VCaP (cell line): ENCODE data around the gene ALDH16A1.

Experiments
- H3K27ac ChIP-seq: fragments of 450-650 bp; 2 replicates; pipeline ENCODE4 v1.5.1; 2017
- CTCF ChIP-seq: fragments of 450-650 bp; conservative IDR thresholded peaks from 2 replicates; pipeline ENCODE4 v1.5.1; 2017; ENCODE audit warnings: mild to moderate bottlenecking, moderate library complexity

ALDH16A1 gene

GRCh38 chr19:49488863-49489537, 36.0 kb downstream of the ALDH16A1 start:
- no peak for TF ChIP-seq CTCF
- peak overlapping the region; percentile 96 for H3K27ac ChIP-seq

GRCh38 chr19:49489601-49490167, 36.7 kb downstream of the ALDH16A1 start:
- TF ChIP-seq CTCF: peak; percentile 71
- peak overlapping the region; percentile 96 for H3K27ac ChIP-seq

GRCh38 chr19:49490287-49491029, 37.4 kb downstream of the ALDH16A1 start:
- no peak for TF ChIP-seq CTCF
- H3K27ac ChIP-seq: peak overlapping the region; percentile 96

- H3K27ac ChIP-seq: peak overlapping the region; percentile 96
- no peak for TF ChIP-seq CTCF
Observed at GRCh38 chr19:49491030-49491803, 38.2 kb downstream of the ALDH16A1 start.

- H3K27ac ChIP-seq: peak overlapping the region; percentile 96; the same call in 1 of the 2 replicates
- no peak for TF ChIP-seq CTCF
Observed at GRCh38 chr19:49491804-49492572, 39.0 kb downstream of the ALDH16A1 start.

- no peak for TF ChIP-seq CTCF
- H3K27ac ChIP-seq: peak overlapping the region; percentile 96; the same call in 1 of the 2 replicates
Observed at GRCh38 chr19:49492573-49493405, 39.8 kb downstream of the ALDH16A1 start.
